Activated CD8-positive, alpha-beta memory T cell treated with anti-CD3 and anti-CD28 coated beads for 24 hours (primary cell): ENCODE results near the gene MYL12A.
"Not testable (repeated sequence)": the region's sequence is repeated elsewhere in the genome, so short reads cannot be mapped to it uniquely, and the experiment has no call there.

Source experiments
- DNase-seq: peaks from one replicate; pipeline ENCODE4 v3.0.0-alpha.2; 2020

Gene MYL12A

GRCh38 chr18:3247240-3248061 lies at the start of gene MYL12A:
TSS of gene MYL12A (plus strand) at chr18:3247801. CDS start at chr18:3253248, 5,447 bp downstream.
- peak; percentile 96 for DNase-seq

- DNase-seq = not testable (repeated sequence)
These were observed 49.2 kb upstream of the MYL12A start for GRCh38 chr18:3198260-3198860.

- DNase-seq = no peak
These were observed 47.5 kb upstream of the MYL12A start for GRCh38 chr18:3199942-3200645.

- no peak for DNase-seq
These were observed 42.4 kb upstream of the MYL12A start for GRCh38 chr18:3205239-3205638.

GRCh38 chr18:3207565-3207964 lies 40.0 kb upstream of the MYL12A start:
- no peak for DNase-seq

- no peak for DNase-seq
These were observed 37.6 kb upstream of the MYL12A start for GRCh38 chr18:3209859-3210569.

GRCh38 chr18:3211236-3211992 lies 36.2 kb upstream of the MYL12A start:
- no peak for DNase-seq

- DNase-seq = no peak
These were observed 34.9 kb upstream of the MYL12A start for GRCh38 chr18:3212657-3213056.

GRCh38 chr18:3213300-3214059 lies 34.1 kb upstream of the MYL12A start:
- no peak for DNase-seq

- DNase-seq = no peak
These were observed 32.6 kb upstream of the MYL12A start for GRCh38 chr18:3214855-3215637.

GRCh38 chr18:3216987-3217386 lies 30.6 kb upstream of the MYL12A start:
- no peak for DNase-seq

- no peak for DNase-seq
These were observed 29.5 kb upstream of the MYL12A start for GRCh38 chr18:3217948-3218647.

- no peak for DNase-seq
These were observed 28.8 kb upstream of the MYL12A start for GRCh38 chr18:3218819-3219218.

- DNase-seq = no peak
These were observed 28.4 kb upstream of the MYL12A start for GRCh38 chr18:3219241-3219630.

- no peak for DNase-seq
These were observed 27.8 kb upstream of the MYL12A start, which contains the start of gene MYOM1 for GRCh38 chr18:3219631-3220335. TSS of gene MYOM1 (minus strand) at chr18:3219968. CDS start at chr18:3215223, 4,745 bp downstream.

GRCh38 chr18:3220868-3221267 lies 26.7 kb upstream of the MYL12A start:
- not testable (repeated sequence) for DNase-seq

- DNase-seq = no peak
These were observed 26.1 kb upstream of the MYL12A start for GRCh38 chr18:3221496-3221895.

- DNase-seq = no peak
These were observed 24.2 kb upstream of the MYL12A start for GRCh38 chr18:3223356-3223755.

GRCh38 chr18:3224223-3224622 lies 23.4 kb upstream of the MYL12A start:
- DNase-seq = no peak
